Stimulated activated CD4-positive, alpha-beta T cell treated with anti-CD3 and anti-CD28 coated beads, Interleukin-12 subunit alpha, Interleukin-12 subunit beta, amount 100 ng/mL, for 4 hours (primary cell): ENCODE data around the gene NAGA.
"Not testable (repeated sequence)": the region's sequence is repeated elsewhere in the genome, so short reads cannot be mapped to it uniquely, and the experiment has no call there.

Source experiments
- DNase-seq: peaks from one replicate; pipeline ENCODE4 v3.0.0-alpha.2; 2020

NAGA gene

DNA sequence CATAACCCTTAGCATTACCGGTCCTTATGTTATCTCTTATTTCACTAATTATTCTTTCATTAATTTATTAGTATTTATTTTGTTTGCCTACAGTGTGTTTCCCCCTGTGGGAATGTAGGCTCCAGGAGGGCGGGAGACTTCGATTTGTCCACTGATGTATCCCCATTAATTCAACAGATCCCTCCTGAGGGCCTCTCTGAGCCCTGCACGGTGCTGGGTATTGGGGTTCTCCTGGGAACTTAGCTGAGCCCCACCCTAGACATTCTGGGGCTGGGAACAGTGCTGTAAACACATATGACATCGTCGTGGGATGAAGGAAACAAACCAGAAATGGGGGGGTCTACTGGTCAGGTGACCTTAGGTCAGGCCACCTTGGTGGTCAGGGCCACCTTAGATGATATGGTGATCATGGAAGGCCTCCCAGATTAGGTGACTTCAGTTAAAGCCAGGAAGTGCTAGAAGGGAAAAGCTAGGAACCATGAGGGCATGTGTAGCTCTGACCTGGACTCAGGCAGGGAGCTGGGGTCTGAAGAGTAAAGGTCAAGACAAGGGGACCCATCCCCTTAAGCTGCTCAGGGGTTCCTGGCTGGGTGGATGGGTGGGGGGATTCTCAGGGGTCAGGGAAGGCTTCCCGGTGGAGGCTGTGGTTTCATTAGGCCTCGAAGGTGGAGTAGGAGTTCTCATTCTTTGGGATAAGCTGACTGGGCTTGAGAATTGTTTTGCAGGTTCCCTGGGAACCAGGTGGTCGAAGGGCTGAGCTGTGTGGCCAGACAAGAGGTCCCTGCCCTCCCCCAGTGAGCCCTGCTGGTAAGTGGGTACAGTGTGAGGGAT, 4.4 kb upstream of the NAGA start:
- DNase-seq = no peak

DNA sequence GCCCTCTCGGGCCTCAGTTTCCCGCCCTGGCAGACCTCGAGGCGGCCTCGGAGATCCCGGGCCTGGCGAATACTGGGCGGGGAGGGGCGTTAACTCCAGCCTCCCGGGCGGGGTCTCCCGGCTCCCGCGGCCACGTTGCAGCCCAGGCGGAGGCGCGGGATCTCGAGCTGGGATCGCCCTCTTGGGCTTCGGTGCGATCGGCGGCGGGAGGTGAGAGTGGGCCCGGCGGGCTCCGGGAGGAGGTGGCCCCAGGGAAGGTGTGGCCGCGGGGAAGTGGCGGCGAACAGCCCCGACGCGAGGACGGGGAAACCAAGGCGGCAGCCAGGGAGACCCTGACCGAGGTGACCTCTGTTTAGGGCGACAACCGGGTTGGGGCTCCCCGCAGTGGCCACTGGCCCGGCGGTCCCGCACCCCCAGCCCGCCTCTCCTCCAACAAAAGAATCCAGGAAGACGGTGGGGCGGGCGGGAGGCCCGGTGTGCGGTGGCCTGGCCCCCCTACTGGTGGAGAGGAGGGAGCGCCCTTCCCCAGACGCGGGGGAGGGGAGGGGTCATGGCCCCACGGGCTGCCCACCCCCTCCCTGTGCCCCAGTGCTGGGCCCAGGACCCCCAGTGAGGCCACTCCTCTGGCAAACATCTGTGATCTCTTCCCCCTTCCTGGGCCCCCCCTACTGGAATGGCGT, 3.7 kb upstream of the NAGA start, which contains the start of gene PHETA2:
TSS of gene PHETA2 (plus strand) at position 117 of the 680 bp plus-strand sequence. CDS start 3,046 bp downstream, outside the sequence.
- DNase-seq = peak; percentile 47

DNA sequence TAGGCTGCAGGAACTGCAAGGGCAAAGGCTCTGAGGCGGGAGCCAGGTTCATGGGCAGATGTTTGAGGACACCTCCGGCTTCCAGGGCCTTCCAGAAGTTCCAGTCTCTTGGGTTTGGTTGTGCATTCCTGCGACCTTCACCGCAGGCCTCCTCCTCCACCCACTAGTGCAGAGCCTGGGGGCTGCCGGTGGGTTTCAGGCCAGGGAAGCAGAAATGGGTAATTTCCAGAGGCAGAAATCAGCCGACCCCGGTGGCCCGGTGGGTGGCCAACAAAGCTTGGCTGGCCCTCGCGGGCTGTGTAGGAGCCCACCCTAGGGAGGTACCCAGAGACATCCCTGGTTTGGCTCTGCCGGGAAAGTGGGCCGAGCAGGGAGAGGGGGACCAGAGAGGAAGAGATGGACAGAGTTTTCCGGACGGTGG, 3.0 kb upstream of the NAGA start:
- no peak for DNase-seq

DNA sequence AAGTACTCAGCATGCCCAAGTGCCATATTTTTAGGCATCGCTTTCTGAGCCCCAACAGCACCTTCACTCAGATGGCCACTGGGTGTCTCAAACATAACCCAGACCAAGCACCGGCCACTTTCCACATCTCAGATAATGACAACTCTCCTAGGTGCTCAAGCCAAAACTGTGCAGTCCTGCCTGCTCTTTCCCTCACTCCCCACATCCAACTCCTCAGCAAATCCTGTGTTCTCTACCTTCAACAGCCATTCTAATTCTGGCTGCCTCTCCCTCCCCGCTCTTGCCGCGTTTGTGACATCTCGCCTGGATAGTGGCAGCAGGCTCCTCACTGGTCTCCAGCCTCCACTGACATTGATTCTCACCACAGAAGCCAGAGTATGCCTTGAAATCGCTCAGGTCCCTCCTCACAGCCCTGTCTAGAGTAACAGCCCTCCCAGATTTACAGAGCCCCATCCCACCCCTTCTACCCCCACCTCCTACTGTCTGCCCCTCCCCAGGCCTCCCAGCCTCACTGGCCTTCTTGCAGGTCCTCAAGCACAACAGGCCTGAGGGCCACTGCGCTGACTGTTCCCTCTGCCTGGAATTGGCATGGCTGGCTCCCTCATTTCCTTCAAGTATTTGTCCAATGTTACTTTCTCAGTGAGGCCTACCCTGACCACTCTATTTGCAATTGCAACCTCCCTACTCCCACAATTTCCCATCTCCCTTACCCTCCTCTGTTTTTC, 2.2 kb upstream of the NAGA start:
- DNase-seq = no peak

DNA sequence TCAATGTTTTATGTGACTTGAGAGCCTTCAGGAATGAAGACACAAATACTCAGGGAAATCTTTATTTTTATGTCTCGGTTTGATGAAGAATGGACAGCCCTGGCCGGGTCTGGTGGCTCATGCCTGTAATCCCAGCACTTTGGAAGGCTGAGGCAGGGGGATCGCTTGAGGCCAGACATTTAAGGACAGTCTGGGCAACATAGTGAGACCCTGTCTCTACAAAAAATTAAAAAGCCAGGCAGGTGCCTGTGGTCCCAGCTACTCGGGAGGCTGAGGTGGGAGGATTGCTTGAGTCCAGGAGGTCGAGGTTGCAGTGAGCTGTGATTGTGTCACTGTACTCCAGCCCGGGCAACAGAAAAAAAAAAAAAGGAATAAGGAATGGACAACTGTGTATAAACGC, 896 bp upstream of the NAGA start:
- not testable (repeated sequence) for DNase-seq

DNA sequence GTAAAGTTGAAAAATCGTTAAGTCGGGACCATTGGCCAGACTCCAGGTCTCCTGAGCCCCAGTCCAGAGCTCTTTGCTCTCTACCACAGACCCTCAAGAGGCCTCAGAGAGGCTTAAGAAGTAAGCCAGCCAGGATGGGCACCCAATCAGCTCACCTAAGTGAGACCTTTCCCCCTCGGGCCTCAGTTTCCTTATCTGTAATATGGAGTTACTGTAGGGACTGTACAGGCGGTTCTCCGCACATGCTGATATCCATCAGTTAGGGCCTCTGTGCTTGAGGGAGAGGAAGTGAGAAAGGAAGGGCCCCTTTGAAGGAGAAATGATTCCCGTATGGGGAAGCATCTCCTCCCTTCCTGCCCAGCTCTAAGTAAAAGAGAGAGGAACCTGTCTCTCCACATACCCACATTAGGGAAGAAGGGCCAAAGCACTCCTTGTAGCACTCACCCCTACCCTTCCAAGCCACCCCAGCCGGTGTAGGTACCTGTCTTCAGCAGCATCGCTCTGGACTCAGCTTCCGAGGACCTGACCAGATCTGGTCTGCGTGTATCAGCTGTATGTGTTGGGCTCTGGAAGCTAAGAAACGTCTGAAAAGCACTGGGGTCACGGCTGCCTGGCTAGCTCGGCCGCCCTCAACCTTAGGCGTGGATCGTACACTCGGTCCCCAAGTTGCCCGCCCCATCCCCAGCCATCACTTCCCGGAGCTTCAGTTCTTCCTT, 653 bp downstream of the NAGA start:
- DNase-seq = no peak

DNA sequence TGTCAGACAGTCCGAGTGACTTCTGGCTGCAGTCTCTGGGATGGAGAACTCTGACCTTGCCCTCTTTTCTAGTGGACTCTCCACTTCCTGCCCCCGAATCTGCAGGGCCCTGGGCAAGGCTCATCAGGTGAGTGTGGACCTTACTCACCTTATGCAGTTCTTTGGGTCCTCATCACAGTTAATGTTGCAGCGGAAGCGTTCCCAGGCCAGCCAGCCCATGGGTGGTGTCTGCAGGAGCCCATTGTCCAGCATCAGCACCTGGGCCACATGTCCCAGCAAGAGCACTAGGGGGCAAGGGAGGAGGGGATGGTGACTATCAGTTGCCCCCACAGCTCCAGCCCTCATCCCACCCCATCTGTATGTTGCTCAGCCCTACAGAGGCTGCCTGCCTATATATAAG, 2.3 kb downstream of the NAGA start:
- DNase-seq = no peak

DNA sequence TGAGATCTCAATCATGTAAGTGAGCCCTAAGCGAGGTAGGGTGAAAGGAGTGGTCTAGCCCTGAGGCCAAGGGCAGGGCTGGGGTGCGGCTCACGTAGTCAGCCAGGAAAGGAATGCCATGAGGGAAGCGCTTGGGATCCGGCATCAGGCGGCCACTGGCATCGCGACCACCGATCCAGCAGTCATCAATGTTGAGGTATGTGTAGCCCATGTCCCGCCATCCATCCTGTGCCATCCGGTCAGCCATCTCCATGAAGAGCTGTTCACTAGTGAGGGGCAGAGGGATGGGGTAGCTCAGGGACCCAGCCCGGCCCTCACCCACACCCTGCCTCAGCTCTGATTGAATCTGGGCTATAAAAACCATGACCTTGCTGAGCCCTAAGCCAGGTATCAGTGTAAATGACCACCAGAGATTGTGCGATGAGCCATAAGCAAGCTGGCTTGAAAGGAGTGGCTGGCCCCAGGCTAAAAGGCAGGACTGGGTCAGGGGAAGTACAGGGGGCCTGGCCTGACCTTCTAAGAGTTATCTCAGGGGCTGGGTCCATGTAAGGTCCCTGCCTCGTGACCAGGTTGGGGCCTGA, 2.9 kb downstream of the NAGA start:
- DNase-seq = no peak

DNA sequence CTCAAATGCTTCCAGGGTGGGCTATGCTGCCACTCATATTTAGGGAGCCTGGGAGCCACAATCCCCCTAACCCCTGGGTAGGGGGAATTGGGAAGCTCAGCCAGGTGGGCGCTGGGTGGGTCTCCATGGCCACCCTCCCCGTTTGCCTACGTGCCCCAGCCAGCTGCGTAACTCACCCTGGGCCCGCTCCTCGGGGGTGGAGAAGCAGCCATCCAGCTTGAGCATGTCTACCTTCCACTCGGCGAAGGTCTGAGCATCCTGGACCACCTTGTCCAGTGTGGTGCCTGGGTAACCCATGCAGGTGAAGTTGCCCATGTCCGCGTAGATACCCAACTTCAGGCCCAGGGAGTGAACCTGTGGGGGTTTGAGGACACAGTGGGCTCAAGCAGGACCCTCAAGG, 3.7 kb downstream of the NAGA start:
- DNase-seq = no peak

DNA sequence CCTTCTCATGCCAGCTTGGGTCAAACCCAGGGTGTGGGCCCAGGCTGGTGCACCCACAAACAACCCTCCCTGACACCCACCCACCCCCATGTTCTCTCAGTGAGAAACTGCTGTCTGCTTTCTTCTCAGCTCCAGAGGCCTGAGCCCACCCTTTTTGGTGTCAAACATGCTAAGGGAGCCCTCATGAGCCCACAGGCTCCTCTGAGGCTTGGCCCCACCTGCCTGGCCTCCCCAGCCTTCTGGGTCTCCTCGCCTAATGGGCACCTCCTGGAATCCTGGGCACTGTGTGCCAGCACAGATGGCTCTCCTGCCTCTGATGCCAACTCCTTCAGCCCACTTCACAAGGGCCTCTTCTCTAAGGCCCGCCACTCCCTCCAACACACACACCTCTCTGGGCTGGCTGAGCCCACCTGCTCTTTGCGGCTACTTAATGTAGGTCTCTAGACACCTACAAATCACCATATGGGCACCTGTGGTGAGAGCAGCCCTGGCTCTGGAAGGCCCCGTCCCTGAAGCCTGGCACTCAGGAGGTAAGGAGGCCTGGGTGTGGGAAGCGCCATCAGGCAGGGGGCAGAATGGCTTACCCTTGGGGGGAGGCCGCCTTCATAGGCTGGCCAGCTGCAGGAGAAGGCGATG, 4.4 kb downstream of the NAGA start:
- no peak for DNase-seq

DNA sequence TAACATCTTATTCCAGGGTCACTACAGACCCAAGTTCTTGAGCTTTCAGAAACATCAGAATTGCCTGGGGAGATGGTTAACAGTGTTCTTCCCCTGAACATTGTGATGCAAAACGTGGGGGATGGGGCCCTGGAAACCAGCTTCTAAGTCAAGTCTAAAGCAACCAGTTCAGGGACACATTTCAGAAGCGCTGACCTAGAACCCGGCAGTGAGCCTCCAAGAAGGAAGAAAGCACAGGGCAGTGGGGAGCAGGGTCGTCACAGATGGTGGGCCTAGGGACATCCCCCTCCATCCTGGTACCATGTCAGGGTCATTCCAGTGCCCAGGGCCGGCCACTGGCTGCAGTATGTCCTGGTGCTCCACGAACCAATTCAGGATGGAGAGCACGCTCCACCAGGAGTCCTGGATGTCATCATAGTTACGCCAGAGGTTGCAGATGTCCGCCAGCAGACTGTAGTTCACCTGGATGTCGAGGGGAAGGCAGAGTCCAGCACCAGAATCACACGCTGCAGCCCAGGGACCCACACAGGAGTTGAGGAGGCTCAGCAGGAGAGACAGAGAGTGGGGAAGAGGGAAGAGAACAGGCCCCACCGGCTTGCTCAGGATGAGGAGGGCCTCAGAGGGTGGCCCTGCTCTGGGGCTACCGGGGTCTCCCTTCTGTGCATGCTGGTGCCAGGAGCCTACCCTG, 5.0 kb downstream of the NAGA start:
- no peak for DNase-seq

DNA sequence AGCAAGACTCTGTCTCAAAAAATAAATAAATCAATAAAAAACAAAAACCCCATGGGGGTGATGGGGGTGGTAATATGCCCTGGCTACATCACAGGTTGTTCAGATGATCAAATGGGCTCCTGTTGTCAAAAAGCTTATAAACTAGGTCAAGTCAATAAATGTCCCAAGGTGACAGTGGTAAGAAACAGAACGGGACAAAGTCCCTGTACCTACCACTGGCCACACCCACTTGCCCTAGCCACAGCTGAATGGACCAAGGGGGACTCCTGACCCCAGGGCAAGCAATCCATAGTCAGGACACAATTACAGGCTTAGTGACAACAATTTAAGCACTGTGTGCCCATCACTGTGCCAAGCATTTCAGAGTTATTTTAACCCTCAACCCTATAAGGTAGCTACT, 6.0 kb downstream of the NAGA start:
- DNase-seq = no peak

DNA sequence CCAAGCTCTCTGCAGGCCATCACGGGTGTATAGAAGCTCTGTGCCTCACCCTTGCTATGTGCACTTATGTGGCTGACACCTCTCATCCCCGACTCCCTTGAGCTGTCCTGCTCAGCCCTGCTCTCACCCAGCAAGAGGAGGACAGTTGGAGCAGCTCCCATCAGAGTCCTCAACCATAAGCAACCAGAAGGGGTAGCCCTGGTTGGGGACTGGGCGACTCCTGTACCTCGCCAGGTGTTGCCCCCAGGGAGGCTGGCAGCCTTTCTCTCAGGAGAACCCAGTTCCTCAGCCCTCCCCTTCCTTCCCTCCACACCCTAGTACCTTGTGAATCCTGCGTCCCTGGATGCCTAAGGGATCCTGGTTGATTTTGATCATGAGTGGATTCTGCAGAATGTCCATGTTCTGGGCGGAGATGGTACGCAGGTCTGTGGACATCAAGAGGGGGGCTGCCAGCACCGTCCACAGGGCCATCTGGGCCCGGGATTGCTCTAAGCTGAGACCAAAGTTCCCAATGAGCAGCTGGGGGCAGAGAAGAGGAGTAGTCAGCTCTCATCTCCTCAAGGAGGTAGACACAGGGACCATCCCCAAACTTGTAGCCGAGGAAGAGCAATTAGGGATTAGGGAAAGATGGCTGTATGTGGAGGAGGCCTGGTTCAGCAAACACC, 8.0 kb downstream of the NAGA start:
- no peak for DNase-seq

DNA sequence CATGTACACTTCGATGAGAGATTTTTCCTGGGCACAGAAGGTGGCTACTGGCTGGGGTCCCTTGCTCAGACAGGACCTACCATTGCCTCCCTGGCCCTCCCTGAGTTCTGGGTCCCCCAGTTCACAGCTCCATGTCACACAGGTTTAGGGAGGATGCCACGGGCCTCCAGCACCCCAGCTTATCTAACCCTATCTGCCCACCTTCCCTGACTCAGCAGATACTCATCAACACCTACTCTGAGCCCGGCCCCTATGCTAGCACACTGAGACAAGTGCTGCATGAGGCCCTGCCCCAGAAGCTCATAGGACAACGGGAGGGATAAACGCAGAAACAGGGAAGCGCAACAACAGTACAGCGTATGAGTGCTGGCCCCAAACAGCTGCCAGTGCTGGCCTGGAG, 9.6 kb downstream of the NAGA start:
- no peak for DNase-seq

DNA sequence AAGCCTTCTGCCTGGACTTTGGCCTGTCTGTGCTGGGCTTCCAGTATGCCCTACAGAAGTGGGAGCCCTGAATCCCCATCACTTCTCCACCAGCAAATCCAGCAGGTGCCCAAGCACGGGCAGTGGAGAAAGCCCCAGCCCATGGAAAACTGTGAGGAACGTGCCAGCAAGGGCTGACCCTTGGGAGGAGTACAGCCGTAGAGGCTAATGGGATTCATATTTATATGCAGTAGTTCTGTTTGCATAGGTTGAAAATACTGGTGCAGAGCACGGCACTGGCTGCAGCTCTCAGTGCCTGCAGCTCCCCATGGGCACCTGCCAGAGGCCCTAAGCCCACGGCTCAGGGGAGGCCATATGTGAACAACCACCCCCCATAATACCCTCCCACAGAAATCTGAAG, 10.1 kb downstream of the NAGA start:
- DNase-seq = no peak

DNA sequence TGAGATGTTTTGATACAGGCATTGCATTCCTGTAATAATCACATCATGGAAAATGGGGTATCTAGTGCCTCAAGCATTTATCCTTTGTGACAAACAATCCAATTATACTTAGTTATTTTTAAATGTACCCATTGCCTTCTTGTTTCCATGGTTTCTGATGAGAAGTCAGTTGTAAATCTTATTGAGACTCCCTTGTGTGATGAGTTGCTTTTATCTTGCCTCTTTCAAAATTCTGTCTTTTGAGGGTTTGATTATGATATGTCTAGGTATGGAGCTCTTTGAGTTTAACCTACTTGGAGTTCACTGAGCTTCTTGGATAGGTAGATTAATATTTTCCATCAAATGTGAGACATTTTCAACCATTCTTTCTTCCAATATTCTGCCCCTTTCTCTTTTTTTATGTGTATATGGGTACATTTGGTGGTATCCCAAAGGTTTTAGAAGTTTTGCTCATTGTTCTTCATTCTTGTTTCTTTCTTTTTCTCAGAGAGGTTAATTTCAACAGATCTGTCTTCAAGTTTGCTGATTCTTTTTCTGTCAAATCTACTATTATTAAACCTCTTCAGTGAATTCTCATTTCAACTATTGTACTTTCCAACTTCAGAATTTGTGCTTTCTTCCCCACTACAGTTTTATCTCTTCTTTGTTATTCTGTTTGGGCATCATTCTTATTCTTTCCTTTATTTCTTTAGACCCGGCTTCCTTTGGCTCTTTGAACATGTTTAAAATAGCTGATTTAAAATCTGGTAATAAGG, 13.7 kb downstream of the NAGA start:
- DNase-seq = no peak

DNA sequence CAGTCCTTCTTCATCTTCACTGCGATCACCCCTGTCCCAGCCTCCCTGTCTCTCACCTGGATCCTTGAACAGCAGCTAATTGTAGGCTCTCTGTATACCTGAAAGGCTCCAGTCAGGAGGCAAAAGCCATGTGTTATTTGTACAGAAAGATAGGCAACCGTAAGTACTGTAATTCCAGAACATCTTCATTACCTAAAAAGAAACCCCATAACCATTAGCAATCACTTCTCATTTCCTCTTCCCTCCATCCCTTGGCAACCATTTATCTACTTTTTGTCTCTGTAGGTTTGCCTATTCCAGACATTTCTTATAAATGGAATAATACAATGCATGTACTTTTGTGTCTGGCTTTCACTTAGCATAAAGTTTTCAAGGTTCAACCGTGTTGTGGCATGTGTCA, 17.8 kb downstream of the NAGA start:
- DNase-seq = no peak

DNA sequence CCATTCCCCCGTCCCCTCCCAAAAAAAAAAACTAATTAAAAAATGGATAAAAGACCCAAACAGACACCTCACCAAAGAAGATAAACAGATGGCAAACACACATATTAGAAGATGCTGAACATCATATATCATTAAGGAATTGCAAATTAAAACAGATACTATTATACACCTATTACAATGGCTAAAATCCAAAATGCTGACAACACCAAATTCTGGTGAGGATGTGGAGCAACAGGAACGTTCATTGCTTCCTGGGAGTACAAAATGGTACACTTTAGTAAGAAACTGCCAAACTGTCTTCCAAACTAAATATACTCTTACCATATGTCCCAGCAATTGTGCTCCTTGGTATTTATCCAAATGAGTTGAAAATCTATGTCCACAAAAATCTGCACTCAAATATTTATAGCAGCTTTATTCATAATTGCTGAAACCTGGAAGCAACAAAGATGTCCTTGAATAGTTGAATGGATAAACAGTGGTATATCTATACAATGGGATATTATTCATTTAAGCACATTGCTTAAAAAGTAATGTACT, 19.9 kb downstream of the NAGA start:
- DNase-seq = no peak

DNA sequence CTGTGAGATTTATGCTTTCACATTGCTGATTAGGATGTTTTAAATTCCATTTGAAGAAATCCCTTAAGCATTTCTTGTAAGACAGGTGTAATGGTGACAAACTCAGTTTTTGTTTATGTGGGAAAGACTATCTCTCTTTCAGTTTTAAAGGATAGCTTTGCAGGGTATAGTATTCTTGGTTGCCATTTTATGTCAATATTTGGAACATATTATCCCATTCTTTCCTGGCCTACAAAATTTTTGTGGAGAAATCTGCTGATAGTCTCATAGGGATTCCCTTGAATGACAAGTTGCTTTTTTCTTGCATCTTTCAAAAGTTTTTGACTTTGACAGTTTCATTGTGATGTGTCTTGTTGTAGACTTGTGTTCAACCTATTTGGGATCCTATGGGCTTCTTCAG, 28.8 kb downstream of the NAGA start:
- DNase-seq = no peak

DNA sequence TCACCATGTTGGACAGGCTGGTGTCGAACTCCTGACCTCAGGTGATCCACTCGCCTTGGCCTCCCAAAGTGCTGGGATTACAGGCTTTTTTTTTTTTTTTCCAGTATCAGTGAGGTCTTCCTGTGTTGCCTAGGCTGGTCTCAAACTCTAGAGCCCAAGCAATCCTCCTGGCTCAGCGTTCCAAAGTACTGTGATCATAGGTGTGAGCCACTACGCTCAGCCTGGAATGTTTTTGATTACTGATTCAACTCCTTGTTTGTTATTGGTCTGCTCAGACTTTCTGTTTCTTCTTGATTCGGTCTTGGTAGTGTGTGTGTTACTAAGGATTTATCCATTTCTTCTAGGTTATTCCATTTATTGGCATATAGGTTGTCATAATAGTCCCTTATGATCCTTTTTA, 31.3 kb downstream of the NAGA start:
- DNase-seq = no peak
